Activated naive CD4-positive, alpha-beta T cell treated with anti-CD3 and anti-CD28 coated beads for 36 hours (primary cell): ENCODE results near the gene DNAH14. TPM values are rescaled to one million over a fixed set of nuclear protein-coding genes. Genes with fewer than 3 reads are reported as not detected.
"Not testable (repeated sequence)": the region's sequence is repeated elsewhere in the genome, so short reads cannot be mapped to it uniquely, and the experiment has no call there.

Source experiments
- CTCF ChIA-PET: fragments of 350-600 bp; sonication (Branson Sonifier 250); formaldehyde crosslinking; loops from one replicate; lab custom pipeline; 2021; ENCODE audit warnings: antibody characterized with exemption; lab: Charles Lee
- DNase-seq: peaks from one replicate; pipeline ENCODE4 v3.0.0-alpha.2; 2020
- H3K27ac Mint-ChIP-seq: one replicate; pipeline ENCODE4 v1.8.0; 2021; ENCODE audit warnings: mild to moderate bottlenecking, mixed read lengths
- H3K27me3 Mint-ChIP-seq: one replicate; pipeline ENCODE4 v1.8.0; 2021; ENCODE audit warnings: low read depth, mixed read lengths
- H3K36me3 Mint-ChIP-seq: one replicate; pipeline ENCODE4 v1.8.0; 2021; ENCODE audit warnings: low read depth, mixed read lengths
- H3K4me1 Mint-ChIP-seq: one replicate; pipeline ENCODE4 v1.8.0; 2021; ENCODE audit warnings: low read depth, mixed read lengths
- H3K4me3 Mint-ChIP-seq: one replicate; pipeline ENCODE4 v1.8.0; 2021; ENCODE audit warnings: mild to moderate bottlenecking, moderate library complexity, mixed read lengths
- H3K9me3 Mint-ChIP-seq: one replicate; pipeline ENCODE4 v1.8.0; 2021; ENCODE audit warnings: mixed read lengths
- intact Hi-C: fragments of 100-400 bp; cut with micrococcal nuclease; formaldehyde crosslinking; loops from one replicate; pipeline ENCODE4 v1.15.1; 2023
- total RNA-seq, 2 experiments: library from RNA; stranded (reverse); gene quantifications; one replicate each; pipeline ENCODE4 v1.2.3, GENCODE V29; 2021

The DNAH14 gene
- total RNA-seq, 2 experiments from 2014 or later: 0.38 to 0.89 TPM

DNA sequence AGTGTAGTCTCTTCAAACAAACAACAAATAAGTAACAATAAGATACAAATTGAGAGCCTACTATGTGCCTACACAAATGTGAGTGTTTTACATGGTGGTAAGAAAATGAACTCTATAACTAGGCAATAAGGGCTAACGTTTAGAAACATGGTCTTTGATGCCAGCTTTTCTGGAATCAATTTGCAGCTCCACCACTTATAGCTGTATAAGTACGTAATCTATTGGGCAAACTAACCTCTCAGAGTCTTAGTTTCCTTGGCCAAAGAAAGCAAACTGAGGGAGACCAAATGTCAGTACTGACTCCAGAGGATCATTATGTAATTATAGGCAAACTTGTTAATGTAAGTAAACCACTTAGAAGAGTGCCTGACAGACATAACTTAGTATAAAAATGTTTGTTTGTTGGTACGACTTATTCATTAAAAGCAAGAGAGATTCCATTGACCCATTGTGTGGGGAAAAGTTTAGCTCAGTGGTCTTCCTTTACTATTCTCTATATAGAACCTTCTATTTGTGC is 438.6 kb downstream of the DNAH14 start:
- intact Hi-C loops: no loop called here
- Mint-ChIP-seq H3K4me3 (no peak overlapping the region), H3K4me1 (no peaks in the 10 kb centered on the region), H3K9me3 (no peaks in the 10 kb centered on the region), H3K36me3 (no peaks in the 10 kb centered on the region), H3K27ac (no peak overlapping the region), H3K27me3 (no peaks in the 10 kb centered on the region)
- DNase-seq: no peak
- CTCF ChIA-PET: no interaction called here

DNA sequence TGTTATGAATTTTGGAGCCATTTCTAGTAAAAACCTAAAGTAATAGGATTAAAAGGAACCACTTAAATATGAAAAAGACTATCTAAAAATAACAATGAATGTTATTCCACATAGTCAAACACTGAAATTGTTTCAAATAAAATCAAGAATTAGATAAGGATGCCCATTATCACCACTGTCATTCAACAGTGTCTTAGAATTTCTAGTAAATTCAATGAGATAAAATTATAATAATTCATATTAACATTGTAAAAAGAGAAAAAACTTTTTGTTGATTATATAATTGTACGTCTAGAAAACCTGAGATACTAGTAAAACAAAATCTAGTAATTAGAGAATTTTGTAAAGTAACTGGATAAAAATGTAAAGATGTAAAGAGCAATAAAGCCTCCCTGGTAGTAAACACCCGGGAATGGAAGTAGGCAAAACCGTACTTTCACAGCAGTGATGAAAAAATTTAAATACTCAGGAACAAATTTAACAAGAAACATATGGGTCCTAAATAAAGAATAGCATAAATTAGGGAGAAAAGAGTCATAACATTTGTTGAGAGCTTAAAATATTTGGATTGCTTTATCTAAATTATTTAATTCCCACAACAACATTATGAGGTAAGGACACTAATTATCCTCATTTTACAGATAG is 442.0 kb downstream of the DNAH14 start:
- no peak overlapping the region for H3K4me3 Mint-ChIP-seq
- no peak for DNase-seq
- no peaks in the 10 kb centered on the region for H3K9me3 Mint-ChIP-seq
- intact Hi-C loops: no loop called here
- no peaks in the 10 kb centered on the region for H3K4me1 Mint-ChIP-seq
- H3K27ac Mint-ChIP-seq: no peak overlapping the region
- no peaks in the 10 kb centered on the region for H3K36me3 Mint-ChIP-seq
- no peaks in the 10 kb centered on the region for H3K27me3 Mint-ChIP-seq
- CTCF ChIA-PET: no interaction called here

DNA sequence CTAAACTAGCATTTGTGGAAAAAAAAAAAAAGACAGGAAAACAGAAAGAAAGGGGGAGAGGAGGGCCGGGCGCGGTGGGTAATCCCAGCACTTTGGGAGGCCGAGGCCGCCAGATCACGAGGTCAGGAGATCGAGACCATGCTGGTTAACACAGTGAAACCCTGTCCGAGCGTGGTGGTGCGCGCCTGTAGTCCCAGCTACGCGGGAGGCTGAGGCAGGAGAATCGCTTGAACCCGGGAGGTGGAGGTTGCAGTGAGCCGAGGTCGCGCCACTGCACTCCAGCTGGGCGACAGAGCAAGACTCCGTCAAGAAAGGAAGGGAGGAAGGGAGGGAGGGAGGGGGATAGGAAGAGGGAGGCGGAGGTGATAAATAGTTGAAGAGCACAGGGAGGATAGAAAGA is 443.7 kb downstream of the DNAH14 start:
- Mint-ChIP-seq H3K4me1 (no peaks in the 10 kb centered on the region), H3K27me3 (no peaks in the 10 kb centered on the region), H3K4me3 (no peak overlapping the region), H3K9me3 (no peaks in the 10 kb centered on the region), H3K27ac (no peak overlapping the region), H3K36me3 (no peaks in the 10 kb centered on the region)
- DNase-seq: no peak
- CTCF ChIA-PET: interaction anchor here (0.8 kb wide), 1 partner anchor 34 kb away, joined by 3 read pairs; no protein-coding TSS in a partner anchor
- intact Hi-C loops: no loop called here

DNA sequence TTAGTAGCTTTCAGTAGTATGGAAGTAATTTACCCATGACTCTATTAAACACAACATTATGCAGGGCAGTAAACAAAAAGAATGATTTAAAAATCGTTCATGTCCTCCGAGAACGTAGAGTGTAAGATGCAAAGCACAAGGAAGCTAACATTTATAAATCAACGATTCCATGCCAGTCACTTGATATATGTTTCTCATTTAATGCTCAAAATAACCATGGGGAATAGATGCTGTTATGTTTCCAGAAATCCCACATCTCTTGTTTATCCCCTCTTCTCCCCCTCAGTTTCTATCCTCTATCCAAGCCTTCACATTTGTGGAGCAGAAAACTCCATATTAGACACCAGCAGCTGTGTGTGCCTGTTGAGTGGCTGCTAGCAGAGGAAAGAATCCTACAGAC is 445.5 kb downstream of the DNAH14 start:
- H3K4me1 Mint-ChIP-seq: no peaks in the 10 kb centered on the region
- no peak for DNase-seq
- no peak overlapping the region for H3K27ac Mint-ChIP-seq
- H3K36me3 Mint-ChIP-seq: no peaks in the 10 kb centered on the region
- no peak overlapping the region for H3K4me3 Mint-ChIP-seq
- no peaks in the 10 kb centered on the region for H3K27me3 Mint-ChIP-seq
- intact Hi-C loops: no loop called here
- no peaks in the 10 kb centered on the region for H3K9me3 Mint-ChIP-seq
- CTCF ChIA-PET: no interaction called here

DNA sequence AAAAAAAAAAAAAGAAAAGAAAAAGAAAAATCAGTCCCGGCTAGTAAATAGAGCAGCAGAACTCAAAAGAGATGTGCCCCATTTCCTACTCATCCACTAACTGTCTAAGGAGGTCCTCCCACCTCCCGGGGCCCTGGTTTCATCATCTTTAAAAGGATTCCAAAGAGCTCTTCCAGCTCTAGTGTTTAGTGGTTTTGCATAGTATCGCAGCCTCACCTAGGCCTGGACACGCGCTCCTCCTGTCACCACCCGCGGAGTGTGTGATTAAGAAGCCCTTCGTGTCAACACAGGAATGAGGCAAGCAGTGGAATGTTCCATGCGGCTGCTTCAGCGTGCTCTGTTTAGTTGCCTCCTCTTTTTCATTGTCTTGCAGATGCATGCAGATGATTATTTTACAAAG is 449.4 kb downstream of the DNAH14 start:
- no peaks in the 10 kb centered on the region for H3K9me3 Mint-ChIP-seq
- H3K36me3 Mint-ChIP-seq: no peaks in the 10 kb centered on the region
- no peak overlapping the region for H3K4me3 Mint-ChIP-seq
- CTCF ChIA-PET: no interaction called here
- no peak for DNase-seq
- no peaks in the 10 kb centered on the region for H3K4me1 Mint-ChIP-seq
- intact Hi-C loops: no loop called here
- no peak overlapping the region for H3K27ac Mint-ChIP-seq
- no peaks in the 10 kb centered on the region for H3K27me3 Mint-ChIP-seq

DNA sequence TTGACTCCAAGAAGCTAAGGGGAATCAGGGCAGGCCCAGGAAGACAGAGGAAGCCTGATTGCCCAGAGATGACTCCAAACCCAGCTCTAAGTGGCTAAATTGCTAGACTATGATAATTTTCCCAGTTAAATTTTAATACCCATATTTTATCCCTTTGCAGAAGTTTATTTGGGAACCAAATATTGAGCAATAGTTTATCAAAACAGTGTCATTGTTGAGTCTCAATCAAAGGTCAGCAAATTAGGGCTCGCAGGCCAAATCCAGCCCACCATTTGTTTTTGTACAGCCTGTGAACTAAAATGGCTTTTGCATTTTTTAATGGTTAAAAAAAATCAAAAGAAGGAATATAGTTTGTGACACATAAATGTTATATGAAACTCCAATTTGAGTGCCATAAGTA is 451.2 kb downstream of the DNAH14 start:
- Mint-ChIP-seq H3K9me3 (no peaks in the 10 kb centered on the region), H3K4me1 (no peaks in the 10 kb centered on the region), H3K4me3 (no peak overlapping the region), H3K27me3 (no peaks in the 10 kb centered on the region), H3K36me3 (no peaks in the 10 kb centered on the region), H3K27ac (no peak overlapping the region)
- CTCF ChIA-PET: no interaction called here
- DNase-seq: no peak
- intact Hi-C loops: no loop called here

DNA sequence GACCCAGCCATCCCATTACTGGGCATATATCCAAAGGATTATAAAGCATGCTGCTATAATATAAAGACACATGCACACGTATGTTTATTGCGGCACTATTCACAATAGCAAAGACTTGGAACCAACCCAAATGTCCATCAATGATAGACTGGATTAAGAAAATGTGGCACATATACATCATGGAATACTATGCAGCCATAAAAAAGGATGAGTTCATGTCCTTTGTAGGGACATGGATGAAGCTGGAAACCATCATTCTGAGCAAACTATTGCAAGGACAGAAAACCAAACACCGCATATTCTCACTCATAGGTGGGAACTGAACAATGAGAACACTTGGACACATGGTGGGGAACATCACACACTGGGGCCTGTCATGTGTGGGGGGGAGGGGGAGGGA is 457.4 kb downstream of the DNAH14 start:
- DNase-seq, CTCF ChIA-PET, H3K9me3 Mint-ChIP-seq, H3K36me3 Mint-ChIP-seq, H3K27ac Mint-ChIP-seq, H3K4me3 Mint-ChIP-seq, H3K4me1 Mint-ChIP-seq, H3K27me3 Mint-ChIP-seq, intact Hi-C loops: not testable (repeated sequence)

DNA sequence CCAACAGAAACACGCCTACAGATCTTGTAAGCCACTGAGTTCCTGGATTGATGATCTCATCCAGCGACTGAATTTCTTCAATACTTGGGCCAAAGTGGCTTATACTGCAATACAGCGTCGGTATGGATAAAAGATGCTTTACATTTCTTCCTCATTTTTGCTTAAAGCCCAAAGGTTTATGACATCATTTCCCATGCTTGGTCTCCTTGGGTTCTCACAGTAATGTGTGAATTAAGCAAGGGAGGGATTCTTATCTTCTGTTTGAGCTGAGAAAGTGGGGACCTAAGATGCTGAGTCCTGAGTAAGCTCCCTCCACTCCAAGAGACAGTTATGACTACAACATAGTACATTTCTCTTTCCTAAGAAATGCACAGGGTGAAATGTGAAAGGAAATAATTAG is 458.9 kb downstream of the DNAH14 start:
- intact Hi-C loops: no loop called here
- Mint-ChIP-seq H3K36me3 (no peaks in the 10 kb centered on the region), H3K27ac (no peak overlapping the region), H3K27me3 (no peaks in the 10 kb centered on the region), H3K9me3 (no peaks in the 10 kb centered on the region), H3K4me3 (no peak overlapping the region), H3K4me1 (no peaks in the 10 kb centered on the region)
- DNase-seq: no peak
- CTCF ChIA-PET: no interaction called here

DNA sequence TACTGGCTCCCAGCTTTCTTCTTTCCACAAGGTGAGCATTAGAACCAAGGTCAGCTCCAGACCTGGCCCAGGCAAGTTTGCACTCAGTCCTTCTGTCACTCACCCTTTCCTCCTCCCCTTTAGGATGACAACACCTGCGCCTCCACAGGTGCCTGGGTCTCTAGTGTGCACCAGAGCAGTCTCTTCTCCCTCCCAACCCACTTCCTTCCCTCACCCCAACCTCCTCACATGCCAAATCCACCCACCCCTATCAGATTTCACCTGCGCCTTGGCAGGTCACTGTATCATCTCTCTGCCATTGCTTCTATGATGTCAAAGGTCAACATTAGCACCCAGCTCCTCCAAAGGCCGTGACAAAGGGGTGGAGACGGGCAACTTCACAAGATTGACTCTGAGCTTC is 460.4 kb downstream of the DNAH14 start:
- CTCF ChIA-PET: interaction anchor here (0.6 kb wide), 1 partner anchor 21 kb away, joined by 6 read pairs; no protein-coding TSS in a partner anchor

DNA sequence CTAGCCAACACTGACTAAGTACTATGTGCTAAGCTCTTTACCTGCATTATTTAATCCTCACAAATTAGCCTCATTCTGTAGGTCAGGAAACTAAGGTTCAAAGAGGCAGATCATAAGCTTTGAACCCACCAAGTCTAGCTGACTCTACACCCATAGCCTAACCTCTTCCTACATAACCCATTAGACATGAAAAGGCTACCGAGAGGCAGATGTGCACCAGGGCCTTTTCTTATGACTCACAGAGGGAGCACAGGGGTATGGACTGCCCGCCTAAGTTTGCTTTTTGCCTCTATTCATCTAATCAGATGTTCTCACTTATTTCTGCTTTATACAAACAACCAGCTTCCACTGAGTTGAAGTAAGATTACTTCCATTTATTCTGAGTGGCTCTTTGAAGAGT is 466.9 kb downstream of the DNAH14 start:
- H3K27ac Mint-ChIP-seq: no peak overlapping the region
- H3K4me1 Mint-ChIP-seq: peaks cover 7% of the 10 kb centered on the region
- no peak overlapping the region for H3K4me3 Mint-ChIP-seq
- no peaks in the 10 kb centered on the region for H3K27me3 Mint-ChIP-seq
- intact Hi-C loops: no loop called here
- CTCF ChIA-PET: interaction anchor here (0.9 kb wide), 1 partner anchor 13 kb away, joined by 4 read pairs; no protein-coding TSS in a partner anchor
- peaks cover 23% of the 10 kb centered on the region for H3K36me3 Mint-ChIP-seq
- DNase-seq: no peak
- no peaks in the 10 kb centered on the region for H3K9me3 Mint-ChIP-seq

More for the DNA sequence above, 460.4 kb downstream of the DNAH14 start:
- Mint-ChIP-seq H3K4me3 (no peak overlapping the region), H3K27me3 (no peaks in the 10 kb centered on the region), H3K4me1 (no peaks in the 10 kb centered on the region), H3K36me3 (no peaks in the 10 kb centered on the region), H3K27ac (no peak overlapping the region), H3K9me3 (no peaks in the 10 kb centered on the region)
- intact Hi-C loops: no loop called here
- no peak for DNase-seq

DNA sequence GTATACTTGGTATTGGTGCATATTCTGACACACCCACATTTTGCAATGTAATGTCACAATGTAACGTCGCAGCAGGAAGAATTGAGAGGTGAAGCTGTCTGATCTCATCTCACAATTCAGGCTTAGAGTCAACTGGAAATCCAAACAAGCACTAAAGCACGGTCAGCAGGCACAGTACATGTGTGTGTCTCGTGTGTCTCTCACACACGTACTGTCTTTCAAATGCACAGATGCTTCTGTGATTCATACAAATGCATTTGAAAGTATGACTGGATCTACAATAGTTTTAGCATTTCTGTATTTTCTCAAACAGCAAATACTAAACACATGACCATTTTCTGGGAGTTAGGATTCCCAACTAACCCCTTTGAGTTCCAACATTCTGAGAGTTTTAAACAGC is 471.5 kb downstream of the DNAH14 start:
- Mint-ChIP-seq H3K36me3 (peaks cover 33% of the 10 kb centered on the region), H3K4me3 (no peak overlapping the region), H3K4me1 (peaks cover 7% of the 10 kb centered on the region), H3K27me3 (no peaks in the 10 kb centered on the region), H3K27ac (no peak overlapping the region), H3K9me3 (no peaks in the 10 kb centered on the region)
- intact Hi-C loops: no loop called here
- no peak for DNase-seq
- CTCF ChIA-PET: no interaction called here

DNA sequence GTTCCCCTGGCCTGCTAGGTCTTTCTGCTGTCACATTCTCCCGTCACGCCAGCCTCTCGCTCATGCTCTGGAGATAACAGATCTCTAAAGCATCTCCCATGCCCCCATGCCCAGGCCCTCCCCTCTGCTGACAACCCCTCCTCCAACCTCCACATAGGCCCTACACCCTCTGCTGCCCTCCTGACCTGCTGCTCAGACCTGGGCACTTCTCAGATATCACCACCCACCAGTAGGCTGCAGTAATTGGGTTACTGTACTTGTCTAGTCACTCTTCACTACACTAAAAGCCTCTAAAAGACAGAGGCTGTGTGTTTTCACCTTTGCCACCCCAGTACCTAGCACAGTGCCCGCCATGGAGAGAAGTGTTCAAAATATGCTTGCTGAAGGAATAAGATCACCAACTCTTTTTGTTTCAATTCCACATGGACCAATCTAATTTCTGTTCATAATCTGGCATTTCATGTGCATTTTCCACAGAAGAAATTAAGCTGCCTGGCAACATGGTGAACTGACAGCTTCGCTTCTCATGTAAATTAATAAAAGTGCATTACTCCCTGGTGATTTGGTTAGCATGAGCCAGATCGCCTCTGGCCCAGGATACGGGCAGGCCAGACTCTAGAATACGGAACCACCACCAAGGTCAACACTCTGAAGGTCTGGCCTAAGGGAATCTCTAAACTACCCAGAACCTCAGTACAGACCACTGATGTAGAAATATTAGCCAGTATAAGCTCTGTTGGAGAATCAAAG is 477.7 kb downstream of the DNAH14 start:
- Mint-ChIP-seq H3K9me3 (no peaks in the 10 kb centered on the region), H3K4me1 (no peaks in the 10 kb centered on the region), H3K27me3 (no peaks in the 10 kb centered on the region), H3K4me3 (no peak overlapping the region), H3K36me3 (peaks cover 39% of the 10 kb centered on the region), H3K27ac (no peak overlapping the region)
- no peak for DNase-seq
- CTCF ChIA-PET: interaction anchor here (0.9 to 1.4 kb wide), 3 partner anchors 11 to 74 kb away, joined by 3 read pairs; no protein-coding TSS in a partner anchor
- intact Hi-C loops: no loop called here

DNA sequence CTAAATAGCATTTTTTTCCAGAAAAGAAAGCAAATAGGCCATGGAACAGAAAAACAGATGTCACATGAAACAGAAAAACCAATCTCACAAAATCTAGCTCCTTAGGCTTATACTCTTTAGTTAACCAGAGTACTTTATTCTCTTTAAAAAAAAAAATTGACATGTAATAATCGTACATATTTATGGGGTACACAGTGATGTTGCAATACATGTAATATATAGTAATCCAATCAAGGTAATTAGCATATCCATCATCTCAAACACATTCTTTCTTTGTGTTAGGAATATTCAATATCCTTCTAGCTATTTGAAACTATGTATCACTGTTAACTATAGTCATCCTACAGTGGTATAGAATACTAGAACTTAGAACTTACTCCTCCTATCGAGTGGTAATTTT is 478.3 kb downstream of the DNAH14 start:
- Mint-ChIP-seq H3K9me3 (no peaks in the 10 kb centered on the region), H3K4me1 (no peaks in the 10 kb centered on the region), H3K27ac (no peak overlapping the region), H3K4me3 (no peak overlapping the region), H3K36me3 (peaks cover 45% of the 10 kb centered on the region), H3K27me3 (no peaks in the 10 kb centered on the region)
- intact Hi-C loops: no loop called here
- CTCF ChIA-PET: interaction anchor here (0.9 to 1.4 kb wide), 2 partner anchors 11 to 34 kb away, joined by 3 read pairs; no protein-coding TSS in a partner anchor
- DNase-seq: no peak
